HepG2 (cell line): Measurements from ENCODE around the gene NOM1. TPM values are rescaled to one million over a fixed set of nuclear protein-coding genes. Genes with fewer than 3 reads are reported as not detected.

Source experiments
- ATAC-seq: fragments of 200-7000 bp; cut with Tn5 transposase; 3 replicates; pipeline ENCODE4 v1.9.1; 2020; ENCODE audit warnings: mild to moderate bottlenecking, moderate library complexity
- BruUV-seq: library from RNA; stranded (reverse); fragments of 400-500 nt; replicated peaks from 2 replicates; lab custom pipeline; 2021; lab: Mats Ljungman, UMichigan
- CTCF ChIA-PET: fragments of 300-600 bp; formaldehyde crosslinking; extraction: SDS; loops from one replicate; lab custom pipeline; 2021; ENCODE audit warnings: low total read pairs, inconsistent platforms, low intra/inter-chr PET ratio; lab: Yijun Ruan, JAX
- POLR2A ChIA-PET: fragments of 350-600 bp; sonication (Branson Sonifier 250); formaldehyde crosslinking; loops from one replicate; lab custom pipeline; 2020; ENCODE audit warnings: antibody characterized with exemption, inconsistent platforms; lab: Yijun Ruan, JAX
- DNase-seq: peaks from one replicate; pipeline ENCODE4 v3.0.0-alpha.2; 2015; ENCODE audit warnings: low spot score
- FAIRE-seq: peaks from 3 replicates; lab custom pipeline; 2011; peaks lifted over from hg19 to GRCh38; lab: Jason Lieb, UNC
- H2AFZ ChIP-seq: one replicate; pipeline ENCODE4 v1.6.1; 2011; ENCODE audit warnings: low read length, inconsistent platforms
- H3K27ac ChIP-seq: fragments of 300-600 bp; 3 replicates; pipeline ENCODE4 v1.8.0; 2011; ENCODE audit warnings: mixed run types, mild to moderate bottlenecking, mixed read lengths, low read length, inconsistent platforms; ENCODE audit not compliant: insufficient read depth; ENCODE audit errors: extremely low read length
- H3K27me3 ChIP-seq, 2 experiments: fragments of 200-600 bp in 1 of 2; 2 replicates in 1 of 2; 3 replicates in 1 of 2; pipeline versions ENCODE4 v1.6.0 to v1.8.0; 2011; ENCODE audit warnings: low read length in 2 of 2, mild to moderate bottlenecking in 2 of 2, moderate library complexity in 2 of 2, inconsistent platforms in 1 of 2; ENCODE audit not compliant: insufficient read depth in 2 of 2, control insufficient read depth in 1 of 2
- H3K36me3 ChIP-seq, 2 experiments: fragments of 200-600 bp in 1 of 2; replicated peaks in 1 of 2; 2 replicates in 1 of 2; 3 replicates in 1 of 2; pipeline versions ENCODE4 v1.5.1 to v1.8.0; 2011; ENCODE audit warnings: low read length in 2 of 2, inconsistent platforms in 1 of 2; ENCODE audit not compliant: insufficient read depth in 2 of 2, control insufficient read depth in 1 of 2
- H3K4me1 ChIP-seq: 2 replicates; pipeline ENCODE4 v1.5.1; 2012; ENCODE audit warnings: low read length, inconsistent platforms; ENCODE audit not compliant: insufficient read depth
- H3K4me2 ChIP-seq: 2 replicates; pipeline ENCODE4 v1.6.0; 2011; ENCODE audit warnings: low read depth, low read length, inconsistent platforms
- H3K4me3 ChIP-seq, 3 experiments: fragments of 200-600 bp in 1 of 3; sonication (generic), shearing (Covaris generic) in 1 of 3; replicated peaks in 1 of 3; 2 replicates each; pipeline ENCODE4 v1.5.1; 2011 to 2016; ENCODE audit warnings: low read length in 3 of 3, inconsistent platforms in 2 of 3, low read depth in 2 of 3, mild to moderate bottlenecking in 2 of 3, control low read depth in 1 of 3, mixed read lengths in 1 of 3; ENCODE audit not compliant: insufficient read depth in 1 of 3
- H3K79me2 ChIP-seq: one replicate; pipeline ENCODE4 v1.6.1; 2011; ENCODE audit warnings: low read length, inconsistent platforms; ENCODE audit not compliant: insufficient read depth
- H3K9ac ChIP-seq: 2 replicates; pipeline ENCODE4 v1.6.0; 2011; ENCODE audit warnings: mild to moderate bottlenecking, low read depth, low read length, inconsistent platforms; ENCODE audit not compliant: insufficient read depth
- H3K9me3 ChIP-seq: 2 replicates; pipeline ENCODE4 v1.5.1; 2012; ENCODE audit warnings: mild to moderate bottlenecking, low read length
- H4K20me1 ChIP-seq: 2 replicates; pipeline ENCODE4 v1.6.0; 2011; ENCODE audit warnings: inconsistent platforms, mild to moderate bottlenecking, low read length, moderate library complexity; ENCODE audit not compliant: insufficient read depth
- ADNP ChIP-seq: sonication (generic); formaldehyde crosslinking; IDR thresholded peaks from 2 replicates; pipeline ENCODE4 v1.4.0; 2020; ENCODE audit warnings: missing genetic modification reagents
- ATF7 ChIP-seq, 2 experiments: fragments of 450-650 bp in 1 of 2; sonication (generic) in 1 of 2; formaldehyde crosslinking in 1 of 2; IDR thresholded peaks; 2 replicates each; pipeline versions ENCODE4 v1.4.0 to v1.6.1; 2016 to 2020; ENCODE audit warnings: antibody characterized with exemption in 1 of 2, mild to moderate bottlenecking in 1 of 2, missing genetic modification reagents in 1 of 2
- CCAR2 ChIP-seq: fragments of 200-400 bp; formaldehyde crosslinking; optimal IDR thresholded peaks from 2 replicates; pipeline ENCODE3; 2018; ENCODE audit warnings: low read depth, mild to moderate bottlenecking, low read length, moderate library complexity
- CEBPB ChIP-seq: IDR thresholded peaks from 2 replicates; pipeline ENCODE4 v1.6.1; 2011; ENCODE audit warnings: low read depth, low read length, improper control_type of control experiment, borderline replicate concordance
- GATAD1 ChIP-seq: IDR thresholded peaks from 2 replicates; pipeline ENCODE4 v1.6.1; 2016; ENCODE audit warnings: missing genetic modification reagents, missing compliant biosample characterization
- MED1 ChIP-seq: sonication (generic); formaldehyde crosslinking; IDR thresholded peaks from 2 replicates; pipeline ENCODE4 v1.4.0; 2020; ENCODE audit warnings: missing genetic modification reagents
- NFKBIZ ChIP-seq: IDR thresholded peaks from 2 replicates; pipeline ENCODE4 v1.6.1; 2018; ENCODE audit warnings: missing genetic modification reagents, missing compliant biosample characterization
- NONO ChIP-seq, 2 experiments: fragments of 450-650 bp in 1 of 2; sonication (generic) in 1 of 2; formaldehyde crosslinking in 1 of 2; IDR thresholded peaks in 1 of 2; conservative IDR thresholded peaks in 1 of 2; 2 replicates each; pipeline versions ENCODE4 v1.6.1 to v1.8.0; 2017 to 2022; ENCODE audit warnings: mild to moderate bottlenecking in 1 of 2, missing genetic modification reagents in 1 of 2, moderate library complexity in 1 of 2
- PHB2 ChIP-seq: fragments of 450-650 bp; IDR thresholded peaks from 2 replicates; pipeline ENCODE4 v1.6.1; 2018; ENCODE audit not compliant: partially characterized antibody
- RFX5 ChIP-seq: IDR thresholded peaks from 2 replicates; pipeline ENCODE4 v1.6.1; 2011; ENCODE audit warnings: low read depth, low read length, improper control_type of control experiment
- STAG1 ChIP-seq: sonication (generic); formaldehyde crosslinking; IDR thresholded peaks from 2 replicates; pipeline ENCODE4 v1.4.0; 2020; ENCODE audit warnings: missing genetic modification reagents
- THAP11 ChIP-seq: IDR thresholded peaks from 2 replicates; pipeline ENCODE4 v1.6.1; 2016; ENCODE audit warnings: missing biosample characterization, missing genetic modification reagents
- ZNF24 ChIP-seq: fragments of 450-650 bp; IDR thresholded peaks from 2 replicates; pipeline ENCODE4 v1.6.1; 2017; ENCODE audit warnings: antibody characterized with exemption, mild to moderate bottlenecking
- ZNF354B ChIP-seq: sonication (generic); formaldehyde crosslinking; IDR thresholded peaks from 2 replicates; pipeline ENCODE4 v1.8.0; 2022; ENCODE audit warnings: mild to moderate bottlenecking, missing genetic modification reagents
- ZNF496 ChIP-seq: sonication (generic); formaldehyde crosslinking; IDR thresholded peaks from 2 replicates; pipeline ENCODE4 v1.8.1; 2023; ENCODE audit warnings: mild to moderate bottlenecking, moderate library complexity, missing genetic modification reagents; ENCODE audit not compliant: insufficient replicate concordance
- ZNF549 ChIP-seq: sonication (generic); formaldehyde crosslinking; IDR thresholded peaks from 2 replicates; pipeline ENCODE4 v1.5.0; 2020; ENCODE audit warnings: missing genetic modification reagents
- ZNF557 ChIP-seq: sonication (generic); formaldehyde crosslinking; IDR thresholded peaks from 2 replicates; pipeline ENCODE4 v1.4.0; 2020; ENCODE audit warnings: missing genetic modification reagents
- ZNF616 ChIP-seq: sonication (generic); formaldehyde crosslinking; IDR thresholded peaks from 2 replicates; pipeline ENCODE4 v1.5.0; 2020; ENCODE audit warnings: low read depth, mild to moderate bottlenecking, missing genetic modification reagents
- ZNF816 ChIP-seq: sonication (generic); formaldehyde crosslinking; IDR thresholded peaks from 2 replicates; pipeline ENCODE4 v1.8.0; 2022; ENCODE audit warnings: missing genetic modification reagents, mild to moderate bottlenecking, borderline replicate concordance
- WGBS: methylation state at CpG from one replicate; pipeline ENCODE4 v1.1.6; 2017; ENCODE audit warnings: low lambda C conversion rate; 5-methylcytosine and 5-hydroxymethylcytosine counted together
- in situ Hi-C: cut with HindIII; loops from 2 replicates; pipeline ENCODE4 v1.10.0; 2017; ENCODE audit warnings: low pct_unique_long_range_greater_than_20kb; ENCODE audit not compliant: extremely low pct_ligation_motif_present
- intact Hi-C: fragments of 100-400 bp; cut with micrococcal nuclease; formaldehyde crosslinking; loops from one replicate; pipeline ENCODE4 v1.10.0; 2022; ENCODE audit not compliant: unreplicated experiment
- polyA plus RNA-seq, 8 experiments: library from polyadenylated mRNA; depleted of rRNA in 3 of 8; stranded (reverse) in 7 of 8; unstranded in 1 of 8; fragments of >200 nt; fragmentation: Illumina TruSeq in 4 of 8; extraction: Trizol in 4 of 8; gene quantifications; 2 replicates each; pipeline versions ENCODE4 v1.2.1 to v1.2.3, GENCODE V29; 2011 to 2016; ENCODE audit warnings: low read depth in 4 of 8, missing spikeins in 1 of 8, mixed read lengths in 1 of 8; ENCODE audit not compliant: insufficient read depth in 1 of 8
- total RNA-seq, 5 experiments: library from RNA; depleted of rRNA; stranded (reverse); fragments of >200 nt; fragmentation: Illumina TruSeq; extraction: Trizol; gene quantifications; 2 replicates each; pipeline ENCODE4 v1.2.3, GENCODE V29; 2016; ENCODE audit warnings: low read depth in 1 of 5
- TF ChIP-seq, protein P1 (sequence below): sonication (generic); formaldehyde crosslinking; IDR thresholded peaks from 2 replicates; pipeline ENCODE4 v1.4.0; 2020; ENCODE audit warnings: low read depth, missing genetic modification reagents
- TF ChIP-seq, protein P2 (sequence below): sonication (generic); formaldehyde crosslinking; IDR thresholded peaks from 2 replicates; pipeline ENCODE4 v1.5.0; 2020; ENCODE audit warnings: mild to moderate bottlenecking, missing genetic modification reagents, borderline replicate concordance

The NOM1 gene
- total and polyA plus RNA-seq, 2 of the 13 experiments (the other 11 are each of a cell fraction or from before 2014, with no cell fraction given), result 14.2 to 26.2 TPM

DNA sequence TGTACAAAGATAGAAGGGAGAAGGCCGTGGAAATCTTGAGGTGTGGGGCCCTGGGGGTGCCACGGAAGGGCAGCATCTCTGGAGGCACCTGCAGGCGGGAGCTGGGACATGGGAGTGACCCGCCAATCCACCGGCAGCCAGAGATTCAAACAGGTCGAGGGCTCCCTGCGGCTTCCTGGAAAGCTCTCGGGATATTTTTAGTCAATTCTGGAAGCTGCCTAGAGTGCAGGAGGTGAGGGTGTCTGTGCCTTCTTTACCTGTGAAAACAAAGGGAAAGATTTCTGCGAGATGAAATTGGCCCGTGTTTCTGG lies 44.4 kb downstream of the NOM1 start (continued):
- TF ChIP-seq, protein P1, sequence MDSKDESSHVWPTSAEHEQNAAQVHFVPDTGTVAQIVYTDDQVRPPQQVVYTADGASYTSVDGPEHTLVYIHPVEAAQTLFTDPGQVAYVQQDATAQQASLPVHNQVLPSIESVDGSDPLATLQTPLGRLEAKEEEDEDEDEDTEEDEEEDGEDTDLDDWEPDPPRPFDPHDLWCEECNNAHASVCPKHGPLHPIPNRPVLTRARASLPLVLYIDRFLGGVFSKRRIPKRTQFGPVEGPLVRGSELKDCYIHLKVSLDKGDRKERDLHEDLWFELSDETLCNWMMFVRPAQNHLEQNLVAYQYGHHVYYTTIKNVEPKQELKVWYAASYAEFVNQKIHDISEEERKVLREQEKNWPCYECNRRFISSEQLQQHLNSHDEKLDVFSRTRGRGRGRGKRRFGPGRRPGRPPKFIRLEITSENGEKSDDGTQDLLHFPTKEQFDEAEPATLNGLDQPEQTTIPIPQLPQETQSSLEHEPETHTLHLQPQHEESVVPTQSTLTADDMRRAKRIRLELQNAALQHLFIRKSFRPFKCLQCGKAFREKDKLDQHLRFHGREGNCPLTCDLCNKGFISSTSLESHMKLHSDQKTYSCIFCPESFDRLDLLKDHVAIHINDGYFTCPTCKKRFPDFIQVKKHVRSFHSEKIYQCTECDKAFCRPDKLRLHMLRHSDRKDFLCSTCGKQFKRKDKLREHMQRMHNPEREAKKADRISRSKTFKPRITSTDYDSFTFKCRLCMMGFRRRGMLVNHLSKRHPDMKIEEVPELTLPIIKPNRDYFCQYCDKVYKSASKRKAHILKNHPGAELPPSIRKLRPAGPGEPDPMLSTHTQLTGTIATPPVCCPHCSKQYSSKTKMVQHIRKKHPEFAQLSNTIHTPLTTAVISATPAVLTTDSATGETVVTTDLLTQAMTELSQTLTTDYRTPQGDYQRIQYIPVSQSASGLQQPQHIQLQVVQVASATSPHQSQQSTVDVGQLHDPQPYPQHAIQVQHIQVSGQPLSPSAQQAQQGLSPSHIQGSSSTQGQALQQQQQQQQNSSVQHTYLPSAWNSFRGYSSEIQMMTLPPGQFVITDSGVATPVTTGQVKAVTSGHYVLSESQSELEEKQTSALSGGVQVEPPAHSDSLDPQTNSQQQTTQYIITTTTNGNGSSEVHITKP (CRISPR knock-in tag), result no peak
- TF ChIP-seq NONO (IDR thresholded peaks at IDR 0.05) (no peak), NONO (CRISPR knock-in tag; conservative IDR thresholded peaks at IDR 0.05) (no peak), ZNF496 (CRISPR knock-in tag) (no peak)
- TF ChIP-seq, all 625 proteins: peak for 0

DNA sequence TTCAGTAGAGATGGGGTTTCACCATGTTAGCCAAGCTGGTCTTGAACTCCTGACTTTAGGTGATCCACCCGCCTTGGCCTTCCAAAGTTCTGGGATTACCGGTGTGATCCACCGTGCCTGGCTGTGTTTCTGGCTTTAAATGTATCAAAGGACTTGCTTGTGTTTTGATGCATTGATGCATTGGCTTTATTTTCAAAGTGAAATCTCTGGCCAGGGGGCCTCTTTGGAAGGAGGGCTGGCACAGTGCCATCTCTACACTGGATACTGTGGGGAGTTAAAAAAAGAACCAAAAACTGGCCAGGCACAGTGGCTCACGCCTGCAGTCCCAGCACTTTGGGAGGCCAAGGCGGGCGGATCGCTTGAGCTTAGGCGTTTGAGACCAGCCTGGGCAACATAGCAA lies 44.9 kb downstream of the NOM1 start:
- no peak for TF ChIP-seq NFKBIZ (CRISPR knock-in tag)
- TF ChIP-seq THAP11, result no peak
- TF ChIP-seq ZNF549, result no peak
- no peak for TF ChIP-seq STAG1 (CRISPR knock-in tag)
- no peak for TF ChIP-seq ZNF354B (CRISPR knock-in tag)
- TF ChIP-seq CEBPB, result no peak
- TF ChIP-seq ZNF557 (CRISPR knock-in tag), result no peak
- no peak for TF ChIP-seq MED1
- TF ChIP-seq ADNP (CRISPR knock-in tag), result no peak
- no peak for TF ChIP-seq ZNF24
- TF ChIP-seq, protein P2, sequence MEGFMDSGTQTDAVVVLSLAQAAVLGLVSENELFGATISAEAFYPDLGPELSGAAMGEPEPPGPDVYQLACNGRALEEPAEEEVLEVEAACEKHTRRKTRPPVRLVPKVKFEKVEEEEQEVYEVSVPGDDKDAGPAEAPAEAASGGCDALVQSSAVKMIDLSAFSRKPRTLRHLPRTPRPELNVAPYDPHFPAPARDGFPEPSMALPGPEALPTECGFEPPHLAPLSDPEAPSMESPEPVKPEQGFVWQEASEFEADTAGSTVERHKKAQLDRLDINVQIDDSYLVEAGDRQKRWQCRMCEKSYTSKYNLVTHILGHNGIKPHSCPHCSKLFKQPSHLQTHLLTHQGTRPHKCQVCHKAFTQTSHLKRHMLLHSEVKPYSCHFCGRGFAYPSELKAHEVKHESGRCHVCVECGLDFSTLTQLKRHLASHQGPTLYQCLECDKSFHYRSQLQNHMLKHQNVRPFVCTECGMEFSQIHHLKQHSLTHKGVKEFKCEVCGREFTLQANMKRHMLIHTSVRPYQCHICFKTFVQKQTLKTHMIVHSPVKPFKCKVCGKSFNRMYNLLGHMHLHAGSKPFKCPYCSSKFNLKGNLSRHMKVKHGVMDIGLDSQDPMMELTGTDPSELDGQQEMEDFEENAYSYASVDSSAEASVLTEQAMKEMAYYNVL (CRISPR knock-in tag), result no peak
- no peak for TF ChIP-seq RFX5
- no peak for TF ChIP-seq CCAR2
- no peak for TF ChIP-seq PHB2
- no peak for TF ChIP-seq ZNF616 (CRISPR knock-in tag)
- no peak for TF ChIP-seq ZNF816 (CRISPR knock-in tag)
- TF ChIP-seq ATF7 (IDR thresholded peaks at IDR 0.05), result no peak
- TF ChIP-seq ATF7 (CRISPR knock-in tag; IDR thresholded peaks at IDR 0.05), result no peak
- TF ChIP-seq GATAD1, result no peak
- TF ChIP-seq, all 625 proteins: peak for 0
- CTCF ChIA-PET, result no interaction called here
- Histone ChIP-seq H3K36me3 (no peaks in the 10 kb centered on the region), H3K27ac (no peak overlapping the region), H3K9ac (no peak overlapping the region), H3K9me3 (no peaks in the 10 kb centered on the region), H3K4me3 (no peak overlapping the region), H3K27me3 (peaks cover 1 to 19% of the 10 kb centered on the region in 2 experiments; a peak in 2 of 5 replicates), H2AFZ (no peak overlapping the region), H4K20me1 (no peaks in the 10 kb centered on the region), H3K4me1 (peaks cover 14% of the 10 kb centered on the region), H3K4me2 (no peak overlapping the region), H3K79me2 (no peaks in the 10 kb centered on the region)
- ATAC-seq (no peak), DNase-seq (no peak), FAIRE-seq (no peak)
- WGBS, result 76% methylated on average over 8 of the region's 8 CpGs
- intact Hi-C loops, result no loop called here
- in situ Hi-C loops, result no loop called here
- BruUV-seq, result no TSS peak
- POLR2A ChIA-PET, result no interaction called here
